ENCODE results near the gene COX7A2. TPM values are rescaled to one million over a fixed set of nuclear protein-coding genes. Genes with fewer than 3 reads are reported as not detected.

COX7A2 gene
- total RNA-seq, 1 experiment from 2014 or later: 516 TPM

DNA sequence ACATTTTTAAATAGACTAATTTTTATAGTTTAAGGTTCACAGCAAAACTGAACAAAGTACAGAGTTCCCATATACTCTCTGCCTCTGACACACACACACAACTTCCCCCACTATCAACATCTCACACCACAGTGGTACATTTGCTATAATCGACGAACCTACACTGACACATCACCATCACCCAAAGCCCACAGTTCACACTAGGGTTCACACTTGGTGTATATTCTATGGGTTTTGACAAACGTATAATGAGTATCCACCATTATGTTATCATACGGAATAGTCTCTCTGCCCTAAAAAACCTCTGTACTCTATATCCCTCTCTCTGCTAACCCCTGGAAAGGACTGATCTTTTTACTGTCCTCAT, 25.4 kb upstream of the COX7A2 start:
- H3K18ac ChIP-seq (ENCODE audit: insufficient read length, low read depth, low read length): no peak overlapping the region
- H3K4me3 Mint-ChIP-seq: no peak overlapping the region; a peak in 1 of 5 replicates
- H3K27ac Mint-ChIP-seq: peak overlapping the region; percentile 67 to 94 (median 93); a peak in 5 of 7 replicates

More for the DNA sequence above, 25.4 kb upstream of the COX7A2 start:
- Histone ChIP-seq H3K23ac (ENCODE audit: insufficient read length, low read depth, low read length) (no peak overlapping the region), H3K56ac (ENCODE audit: insufficient read length, low read depth, low read length) (no peak overlapping the region), H3K27ac (ENCODE audit: insufficient read length, low read depth, low read length) (peak overlapping the region; percentile 95), H3K23me2 (ENCODE audit: insufficient read length, low read depth, low read length, poor library complexity, severe bottlenecking) (no peaks in the 10 kb centered on the region), H2AK5ac (ENCODE audit: insufficient read length, low read length) (peak overlapping the region; percentile 18), H3T11ph (ENCODE audit: low read length) (no peak overlapping the region), H3K4me2 (ENCODE audit: insufficient read depth, insufficient read length, low read length) (no peak overlapping the region), H4K20me1 (ENCODE audit: control insufficient read depth, insufficient read depth, insufficient read length) (no peaks in the 10 kb centered on the region), H3K9ac (ENCODE audit: extremely low read depth, insufficient read length, low read length) (no peak overlapping the region), H3K9me3 (ENCODE audit: control insufficient read depth, low read depth, low read length) (peaks cover 7% of the 10 kb centered on the region), H3K27me3 (ENCODE audit: insufficient read depth, low read length) (no peaks in the 10 kb centered on the region), H3K79me1 (ENCODE audit: insufficient read depth, low read depth, low read length, poor library complexity, severe bottlenecking) (peaks cover 3% of the 10 kb centered on the region), H3K4me1 (ENCODE audit: insufficient read depth, low read length) (peaks cover 5% of the 10 kb centered on the region; the same call in 1 of the 2 replicates), H2BK12ac (ENCODE audit: insufficient read length, low read depth, low read length) (no peak overlapping the region), H2BK120ac (ENCODE audit: low read depth, low read length, poor library complexity, severe bottlenecking) (no peak overlapping the region), H2AFZ (ENCODE audit: low read length) (no peak overlapping the region), H4K8ac (replicated peaks; ENCODE audit: insufficient read length, low read depth, low read length) (no peak overlapping the region), H2BK20ac (ENCODE audit: low read depth, low read length, poor library complexity, severe bottlenecking) (no peak overlapping the region), H4K5ac (ENCODE audit: insufficient read length, low read depth, low read length) (no peak overlapping the region), H3K79me2 (ENCODE audit: insufficient read depth, low read length) (peaks cover 7% of the 10 kb centered on the region; the same call in 1 of the 2 replicates), H3K4ac (ENCODE audit: low read depth, low read length) (no peak overlapping the region; the same call in 1 of the 2 replicates), H2BK15ac (ENCODE audit: low read depth, low read length) (no peak overlapping the region), H4K91ac (ENCODE audit: insufficient read length, low read depth, low read length) (peak overlapping the region; percentile 69), H2BK5ac (ENCODE audit: insufficient read length, low read length) (no peak overlapping the region), H3K14ac (ENCODE audit: insufficient read depth, low read length) (no peak overlapping the region)
- Mint-ChIP-seq H3K4me1 (peaks cover 33 to 37% of the 10 kb centered on the region in 2 experiments), H3K27me3 (ENCODE audit: low read depth) (no peaks in the 10 kb centered on the region), H3K36me3 (ENCODE audit: insufficient read depth in 1 of 3, low read depth in 3 of 3) (peaks cover 28 to 50% (median 38%) of the 10 kb centered on the region in 3 experiments), H3K9me3 (peaks cover 0 to 13% of the 10 kb centered on the region in 2 experiments; a peak in 3 of 5 replicates)
- no CpG with 5 or more reads among the region's 4 CpGs for WGBS (ENCODE audit: extremely low coverage, insufficient read length, low lambda C conversion rate)
- TF ChIP-seq, protein P1, sequence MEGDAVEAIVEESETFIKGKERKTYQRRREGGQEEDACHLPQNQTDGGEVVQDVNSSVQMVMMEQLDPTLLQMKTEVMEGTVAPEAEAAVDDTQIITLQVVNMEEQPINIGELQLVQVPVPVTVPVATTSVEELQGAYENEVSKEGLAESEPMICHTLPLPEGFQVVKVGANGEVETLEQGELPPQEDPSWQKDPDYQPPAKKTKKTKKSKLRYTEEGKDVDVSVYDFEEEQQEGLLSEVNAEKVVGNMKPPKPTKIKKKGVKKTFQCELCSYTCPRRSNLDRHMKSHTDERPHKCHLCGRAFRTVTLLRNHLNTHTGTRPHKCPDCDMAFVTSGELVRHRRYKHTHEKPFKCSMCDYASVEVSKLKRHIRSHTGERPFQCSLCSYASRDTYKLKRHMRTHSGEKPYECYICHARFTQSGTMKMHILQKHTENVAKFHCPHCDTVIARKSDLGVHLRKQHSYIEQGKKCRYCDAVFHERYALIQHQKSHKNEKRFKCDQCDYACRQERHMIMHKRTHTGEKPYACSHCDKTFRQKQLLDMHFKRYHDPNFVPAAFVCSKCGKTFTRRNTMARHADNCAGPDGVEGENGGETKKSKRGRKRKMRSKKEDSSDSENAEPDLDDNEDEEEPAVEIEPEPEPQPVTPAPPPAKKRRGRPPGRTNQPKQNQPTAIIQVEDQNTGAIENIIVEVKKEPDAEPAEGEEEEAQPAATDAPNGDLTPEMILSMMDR (conservative IDR thresholded peaks at IDR 0.05): no peak
- DNase-seq: no peak
